GM18526 (cell line): ENCODE results near the gene CHSY1.

Experiments used
- POLR2A ChIP-seq: IDR thresholded peaks from 3 replicates; pipeline ENCODE4 v1.6.1; 2011; ENCODE audit not compliant: insufficient read length; ENCODE audit errors: extremely low read depth

The CHSY1 gene

DNA sequence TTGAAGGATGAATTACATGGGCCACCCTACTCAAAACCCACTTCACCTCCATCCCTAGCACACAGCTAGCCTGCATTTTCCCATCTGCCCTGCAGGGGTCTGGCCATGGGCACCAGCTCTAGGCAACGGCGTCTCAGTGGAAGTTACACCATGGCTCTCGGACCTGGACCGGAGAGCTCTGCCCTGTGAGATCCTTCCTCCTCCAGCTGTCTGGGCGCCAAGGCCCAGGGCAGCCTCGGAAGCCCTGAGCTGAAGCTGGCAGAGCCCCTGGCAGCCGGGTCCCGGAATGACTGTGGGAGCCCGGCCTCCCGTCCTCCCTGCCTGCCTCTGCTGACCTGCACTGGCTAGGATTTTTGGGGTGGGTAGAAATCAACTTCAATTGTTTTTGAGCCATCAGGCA lies 98.9 kb downstream of the CHSY1 start:
- TF ChIP-seq POLR2A, result no peak

DNA sequence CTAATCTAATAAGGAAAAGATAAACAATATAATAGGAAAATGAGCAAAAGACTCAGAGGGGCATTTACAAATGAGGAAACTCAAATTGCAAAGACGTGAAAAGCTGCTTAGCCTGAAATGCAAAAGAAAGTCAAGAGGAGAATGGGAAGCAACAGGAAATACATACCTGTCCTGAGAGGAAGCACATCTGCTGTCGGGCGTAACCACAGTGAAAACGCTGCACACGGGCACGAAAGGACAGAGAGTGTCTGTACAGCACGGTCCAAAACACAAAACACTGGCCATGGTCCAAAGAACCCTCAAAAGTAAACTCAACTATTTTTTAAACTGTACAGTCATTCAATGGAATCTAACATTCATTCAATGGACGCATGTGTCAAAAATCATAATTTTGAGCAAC lies 100.6 kb downstream of the CHSY1 start:
- TF ChIP-seq POLR2A, result no peak

DNA sequence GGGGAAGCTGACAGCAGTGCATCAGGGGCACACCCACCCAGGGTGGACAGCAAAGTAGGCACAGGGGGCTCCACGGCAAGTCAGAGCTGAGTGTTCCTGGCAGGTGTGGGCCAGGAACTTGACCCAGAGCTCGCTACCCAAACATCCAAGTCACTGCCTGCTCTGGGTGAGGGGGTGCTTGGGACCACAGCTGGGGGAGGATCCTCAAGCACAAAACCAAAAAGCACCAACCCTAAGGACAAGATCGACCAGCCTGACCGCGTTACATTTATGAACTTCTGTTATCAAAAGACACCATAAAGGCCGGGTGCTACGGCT lies 101.2 kb downstream of the CHSY1 start:
- TF ChIP-seq POLR2A, result no peak

DNA sequence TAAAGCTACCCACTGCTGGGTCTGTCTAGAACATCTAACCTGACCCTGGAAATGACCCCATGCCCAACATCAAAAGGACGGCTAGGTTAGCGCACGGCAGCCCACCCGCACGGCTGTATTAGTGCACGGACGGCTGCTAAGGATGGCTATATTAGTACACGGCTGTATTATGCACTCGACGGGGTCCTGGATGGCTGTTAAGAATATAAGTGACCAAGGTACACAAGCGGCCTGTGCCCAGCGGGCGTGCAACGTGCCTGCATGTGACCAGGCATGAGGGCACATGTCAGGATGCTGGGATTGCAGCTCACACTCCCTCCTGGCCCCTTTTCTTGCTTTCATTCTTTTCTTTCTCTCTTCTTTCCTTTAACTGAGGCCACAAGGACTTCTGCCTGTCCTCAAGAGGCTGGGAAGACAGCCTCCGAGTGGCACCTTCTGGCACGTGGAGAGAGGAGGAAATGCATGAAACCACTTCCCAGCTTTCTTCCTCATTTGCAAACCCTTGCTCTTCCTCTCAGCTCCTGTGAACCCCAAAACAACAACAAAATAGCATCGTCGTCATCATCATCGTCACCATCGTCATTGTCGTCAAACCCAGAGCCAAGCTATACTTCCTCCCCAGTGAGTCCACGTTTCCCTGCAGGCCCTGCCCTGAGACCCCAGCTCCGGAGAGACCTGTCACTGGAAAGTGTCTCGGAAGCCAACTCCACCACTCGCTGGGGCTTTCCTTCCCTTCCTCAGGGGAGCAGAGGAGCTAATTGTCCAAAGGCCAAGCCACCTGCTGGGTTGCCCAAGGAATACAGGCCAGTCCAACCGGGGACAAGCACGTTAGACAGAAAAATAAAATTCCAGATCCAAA lies 101.8 kb downstream of the CHSY1 start:
- no peak for TF ChIP-seq POLR2A

GRCh38 chr15:101148881-101149664 lies 102.8 kb downstream of the CHSY1 start:
- no peak for TF ChIP-seq POLR2A

DNA sequence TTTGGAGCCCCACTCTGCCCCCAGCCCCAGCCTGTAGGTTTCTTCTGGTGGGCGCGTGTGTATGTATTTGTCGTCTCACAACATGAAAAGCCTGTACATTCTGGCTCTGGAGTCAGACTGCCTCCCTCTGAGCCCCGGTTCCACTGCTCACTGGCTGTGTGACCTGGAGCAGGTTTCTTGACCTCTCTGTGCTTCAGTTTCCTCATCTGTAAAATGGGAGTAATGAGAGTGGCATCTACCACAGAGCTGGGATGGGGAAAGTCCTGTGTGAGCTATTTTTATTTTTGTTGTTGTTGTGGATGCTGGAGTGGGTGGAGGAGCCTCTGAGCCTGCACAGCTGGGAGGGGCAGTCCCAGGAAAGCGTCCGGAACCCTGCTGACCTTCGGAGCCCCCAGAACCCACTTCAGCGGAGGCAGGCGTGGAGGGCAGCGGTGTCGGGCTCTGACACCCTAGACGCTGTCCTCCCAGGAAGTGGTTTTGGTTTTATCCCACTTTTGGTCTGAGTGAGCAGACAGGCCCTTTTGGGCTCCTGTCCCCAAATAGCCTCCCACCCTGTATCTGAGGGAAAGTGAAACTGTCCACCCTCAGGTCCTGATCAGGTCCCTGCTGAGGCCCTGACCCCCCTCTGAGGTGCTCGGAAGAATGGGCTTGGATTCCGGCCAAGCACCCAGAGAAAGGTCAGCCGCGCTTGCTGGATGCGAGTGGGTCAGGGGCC lies 103.5 kb downstream of the CHSY1 start:
- TF ChIP-seq POLR2A, result no peak

- TF ChIP-seq POLR2A, result no peak
These were observed 104.7 kb downstream of the CHSY1 start for GRCh38 chr15:101147181-101147580.

- TF ChIP-seq POLR2A, result no peak
These were observed 105.6 kb downstream of the CHSY1 start for GRCh38 chr15:101146118-101146702.

DNA sequence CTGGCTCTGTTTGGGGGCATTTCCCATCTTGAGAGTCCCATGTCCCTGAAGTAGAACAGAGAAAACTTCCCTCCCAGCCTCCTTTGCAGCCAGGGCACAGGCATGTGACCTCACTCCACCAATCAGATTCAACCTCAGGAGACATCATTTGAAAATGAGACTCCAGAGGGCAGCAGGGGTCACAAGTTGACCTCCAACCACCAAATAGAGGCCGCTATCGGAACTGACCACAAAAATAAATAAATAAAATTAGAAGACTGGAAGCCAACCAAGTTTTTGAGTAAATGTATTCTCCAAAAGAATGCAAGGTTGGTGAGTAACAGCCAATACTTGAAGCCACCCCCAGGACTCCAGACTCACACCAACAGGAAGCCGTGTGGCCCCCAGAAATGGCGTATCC lies 106.5 kb downstream of the CHSY1 start:
- no peak for TF ChIP-seq POLR2A

DNA sequence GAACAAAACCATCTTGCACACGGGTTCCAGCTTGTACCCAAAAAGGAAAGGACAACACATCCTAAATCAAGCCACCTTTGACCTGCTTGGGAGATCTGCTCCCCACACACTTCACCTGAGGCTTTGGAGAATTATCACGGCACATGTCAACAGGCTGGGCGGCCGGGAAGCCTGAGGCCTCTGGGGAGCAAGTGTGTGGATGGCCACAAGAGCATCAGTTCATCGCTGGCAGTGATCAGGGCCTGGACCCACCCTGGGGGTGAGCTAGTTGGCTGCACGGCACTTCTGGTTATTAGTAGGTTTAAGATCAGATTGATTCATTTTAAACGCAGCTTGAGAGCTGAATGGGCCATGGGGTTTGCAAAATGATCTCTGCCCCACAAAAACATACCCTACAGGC lies 108.5 kb downstream of the CHSY1 start:
- TF ChIP-seq POLR2A, result no peak

- TF ChIP-seq POLR2A, result no peak
These were observed 109.1 kb downstream of the CHSY1 start for GRCh38 chr15:101142711-101143110.

DNA sequence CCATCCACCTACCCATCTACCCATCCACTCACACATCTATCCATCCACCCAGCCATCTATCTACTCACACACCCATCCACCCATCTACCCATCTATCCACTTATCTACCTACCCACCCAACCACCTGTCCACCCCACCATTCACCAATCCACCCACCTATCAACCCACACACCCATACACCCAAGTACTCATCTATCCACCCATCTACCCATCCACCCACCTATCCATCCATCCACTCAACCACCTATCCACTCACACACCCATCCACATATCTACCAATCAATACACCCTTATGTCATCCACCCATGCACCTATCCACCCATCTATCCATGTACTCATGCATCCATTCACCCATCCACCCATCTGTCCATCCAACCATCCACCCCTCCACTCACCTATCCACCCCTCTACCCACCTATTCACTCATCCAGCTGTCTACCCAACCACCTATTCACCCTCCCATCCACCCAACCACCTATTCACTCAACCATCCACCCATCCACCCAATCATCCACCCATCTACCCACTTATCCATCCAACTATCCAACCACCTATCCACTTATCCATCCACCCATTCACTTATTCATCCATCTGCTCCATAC lies 109.8 kb downstream of the CHSY1 start:
- TF ChIP-seq POLR2A, result no peak

GRCh38 chr15:101140697-101141065 lies 111.2 kb downstream of the CHSY1 start:
- no peak for TF ChIP-seq POLR2A

DNA sequence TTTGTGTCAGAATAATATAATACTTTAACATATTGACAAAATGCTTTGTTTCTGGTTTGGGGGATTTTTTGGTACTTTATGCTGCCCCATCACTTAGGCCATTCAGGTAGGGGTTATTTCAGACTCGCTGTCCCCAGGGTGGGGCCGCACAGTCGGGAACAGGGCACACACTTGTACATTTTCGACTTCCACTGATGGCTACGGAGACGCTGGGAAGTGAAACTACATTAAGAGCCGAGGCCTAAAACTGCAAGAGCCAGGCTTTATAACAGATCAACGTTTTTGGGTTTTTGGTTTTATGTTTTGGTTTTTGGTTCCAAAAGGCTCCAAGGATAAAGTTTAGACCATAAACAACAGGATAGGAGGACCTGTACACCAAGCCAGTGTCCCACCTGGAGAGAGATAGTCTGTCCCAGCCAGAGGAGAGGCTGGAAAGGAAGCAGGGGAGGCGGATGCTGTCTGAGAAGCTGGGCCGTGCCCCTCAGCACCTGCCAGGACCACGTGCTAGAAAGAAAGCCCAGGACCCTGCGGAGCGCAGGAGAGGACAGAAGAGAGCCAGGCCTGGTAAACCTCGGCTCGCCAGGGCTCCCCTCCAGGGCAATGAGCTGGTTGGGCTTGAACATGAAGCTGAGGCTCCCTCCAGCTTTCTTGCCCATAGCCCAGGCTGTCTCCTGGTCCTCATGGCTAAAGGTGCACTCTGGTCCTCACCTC lies 111.7 kb downstream of the CHSY1 start:
- no peak for TF ChIP-seq POLR2A
